HG03342 (cell line): Measurements from ENCODE around the gene NLE1.
A peak's percentile ranks its signal among the peaks of the same experiment; 100 is the strongest.
"Not testable (repeated sequence)": the region's sequence is repeated elsewhere in the genome, so short reads cannot be mapped to it uniquely, and the experiment has no call there.

Experiments
- ATAC-seq: cut with Tn5 transposase; IDR thresholded peaks from one replicate; pipeline ENCODE4 v1.9.1; 2021; ENCODE audit warnings: mild to moderate bottlenecking, moderate library complexity; ENCODE audit not compliant: unreplicated experiment

The NLE1 gene

GRCh38 chr17:35129154-35129972 is 12.7 kb downstream of the NLE1 start:
- no peak for ATAC-seq

- ATAC-seq: no peak
Observed at GRCh38 chr17:35127751-35128514, 14.2 kb downstream of the NLE1 start.

GRCh38 chr17:35121315-35121714 is 20.8 kb downstream of the NLE1 start, which contains the start of gene FNDC8:
TSS of gene FNDC8 (plus strand) at chr17:35121615. CDS start at chr17:35121694, 79 bp downstream.
- ATAC-seq: no peak

- peak; percentile 81 for ATAC-seq
Observed at GRCh38 chr17:35119370-35120165, 22.5 kb downstream of the NLE1 start, which contains the start of gene RAD51D. TSS of gene RAD51D (minus strand) at chr17:35119860. CDS start at chr17:35119613, 247 bp downstream.

- ATAC-seq: no peak
Observed at GRCh38 chr17:35117984-35118383, 24.1 kb downstream of the NLE1 start.

GRCh38 chr17:35116845-35117244 is 25.3 kb downstream of the NLE1 start:
- ATAC-seq: no peak

GRCh38 chr17:35110791-35111190 is 31.3 kb downstream of the NLE1 start:
- not testable (repeated sequence) for ATAC-seq

- no peak for ATAC-seq
Observed at GRCh38 chr17:35104844-35105450, 37.2 kb downstream of the NLE1 start.

- no peak for ATAC-seq
Observed at GRCh38 chr17:35103271-35103670, 38.8 kb downstream of the NLE1 start.

GRCh38 chr17:35101725-35102124 is 40.4 kb downstream of the NLE1 start:
- ATAC-seq: no peak

- ATAC-seq: no peak
Observed at GRCh38 chr17:35101036-35101435, 41.1 kb downstream of the NLE1 start.

GRCh38 chr17:35099908-35100307 is 42.2 kb downstream of the NLE1 start:
- ATAC-seq: no peak

GRCh38 chr17:35097776-35098175 is 44.3 kb downstream of the NLE1 start:
- no peak for ATAC-seq

- ATAC-seq: no peak
Observed at GRCh38 chr17:35095741-35096140, 46.4 kb downstream of the NLE1 start.

GRCh38 chr17:35094902-35095301 is 47.2 kb downstream of the NLE1 start:
- no peak for ATAC-seq

- ATAC-seq: not testable (repeated sequence)
Observed at GRCh38 chr17:35090707-35091106, 51.4 kb downstream of the NLE1 start.

GRCh38 chr17:35089586-35090296 is 52.4 kb downstream of the NLE1 start:
- peak; percentile 22 for ATAC-seq

GRCh38 chr17:35088881-35089585 is 53.1 kb downstream of the NLE1 start:
- peak; percentile 79 for ATAC-seq

GRCh38 chr17:35088356-35088880 is 53.7 kb downstream of the NLE1 start:
- ATAC-seq: no peak
